Memory B cell (primary cell): ENCODE measurements around the gene TAB3.
A peak's percentile ranks its signal among the peaks of the same experiment; 100 is the strongest.
"Not testable (repeated sequence)": the region's sequence is repeated elsewhere in the genome, so short reads cannot be mapped to it uniquely, and the experiment has no call there.

Experiments
- ATAC-seq: fragments of 150-1000 bp; cut with Tn5 transposase; 2 replicates; pipeline ENCODE4 v1.10.0; 2021; ENCODE audit warnings: low read depth, mild to moderate bottlenecking, moderate library complexity
- DNase-seq, 2 donors: peaks; one replicate each; pipeline ENCODE4 v3.0.0; 2022; ENCODE audit warnings: low spot score in 2 of 2
- H3K27ac Mint-ChIP-seq: one replicate; pipeline ENCODE4 v1.8.0; 2022; ENCODE audit warnings: mild to moderate bottlenecking, moderate library complexity, mixed read lengths
- H3K27me3 Mint-ChIP-seq: one replicate; pipeline ENCODE4 v1.8.0; 2022; ENCODE audit warnings: mixed read lengths
- H3K36me3 Mint-ChIP-seq: one replicate; pipeline ENCODE4 v1.8.0; 2022; ENCODE audit warnings: mild to moderate bottlenecking, mixed read lengths
- H3K4me1 Mint-ChIP-seq: one replicate; pipeline ENCODE4 v1.8.0; 2022; ENCODE audit warnings: mixed read lengths
- H3K4me3 Mint-ChIP-seq: one replicate; pipeline ENCODE4 v1.8.0; 2022; ENCODE audit warnings: mild to moderate bottlenecking, moderate library complexity, mixed read lengths
- H3K9me3 Mint-ChIP-seq: one replicate; pipeline ENCODE4 v1.8.0; 2022; ENCODE audit warnings: mixed read lengths

TAB3 gene

GRCh38 chrX:30822068-30822681 is 66.9 kb downstream of the TAB3 start:
- Mint-ChIP-seq H3K9me3 (no peaks in the 10 kb centered on the region), H3K4me1 (peaks cover 14% of the 10 kb centered on the region), H3K27ac (peak overlapping the region; percentile 86), H3K4me3 (peak overlapping the region; percentile 41), H3K27me3 (no peaks in the 10 kb centered on the region), H3K36me3 (no peaks in the 10 kb centered on the region)
- ATAC-seq (peak; percentile 96), DNase-seq (peak in 1 of 2 donors; percentile 23)

GRCh38 chrX:30821116-30821515 is 67.9 kb downstream of the TAB3 start:
- Mint-ChIP-seq H3K27me3 (no peaks in the 10 kb centered on the region), H3K4me1 (peaks cover 14% of the 10 kb centered on the region), H3K9me3 (no peaks in the 10 kb centered on the region), H3K36me3 (no peaks in the 10 kb centered on the region), H3K27ac (no peak overlapping the region), H3K4me3 (no peak overlapping the region)
- no peak for ATAC-seq
- DNase-seq = no peak

GRCh38 chrX:30819080-30819479 is 70.0 kb downstream of the TAB3 start:
- peaks cover 18% of the 10 kb centered on the region for H3K4me1 Mint-ChIP-seq
- H3K9me3 Mint-ChIP-seq = no peaks in the 10 kb centered on the region
- no peaks in the 10 kb centered on the region for H3K36me3 Mint-ChIP-seq

GRCh38 chrX:30816079-30816478 is 73.0 kb downstream of the TAB3 start:
- Mint-ChIP-seq H3K4me3 (no peak overlapping the region), H3K27ac (no peak overlapping the region), H3K27me3 (no peaks in the 10 kb centered on the region), H3K9me3 (no peaks in the 10 kb centered on the region), H3K4me1 (peaks cover 14% of the 10 kb centered on the region), H3K36me3 (no peaks in the 10 kb centered on the region)
- DNase-seq = no peak
- no peak for ATAC-seq

More at GRCh38 chrX:30819080-30819479, 70.0 kb downstream of the TAB3 start:
- ATAC-seq (no peak), DNase-seq (no peak)
- Mint-ChIP-seq H3K4me3 (no peak overlapping the region), H3K27ac (no peak overlapping the region), H3K27me3 (no peaks in the 10 kb centered on the region)

- Mint-ChIP-seq H3K27me3 (no peaks in the 10 kb centered on the region), H3K36me3 (no peaks in the 10 kb centered on the region), H3K4me1 (peaks cover 14% of the 10 kb centered on the region), H3K9me3 (no peaks in the 10 kb centered on the region), H3K27ac (peak overlapping the region; percentile 24), H3K4me3 (no peak overlapping the region)
- no peak for DNase-seq
- peak; percentile 67 for ATAC-seq
Measured at GRCh38 chrX:30814978-30815377, 74.1 kb downstream of the TAB3 start.

- Mint-ChIP-seq H3K27me3 (no peaks in the 10 kb centered on the region), H3K4me1 (peaks cover 8% of the 10 kb centered on the region), H3K9me3 (no peaks in the 10 kb centered on the region), H3K27ac (no peak overlapping the region), H3K36me3 (no peaks in the 10 kb centered on the region), H3K4me3 (peak overlapping the region; percentile 3)
- ATAC-seq (peak; percentile 96), DNase-seq (no peak)
Measured at GRCh38 chrX:30812326-30812725, 76.7 kb downstream of the TAB3 start.

- Mint-ChIP-seq H3K27me3 (no peaks in the 10 kb centered on the region), H3K36me3 (no peaks in the 10 kb centered on the region), H3K4me1 (no peaks in the 10 kb centered on the region), H3K9me3 (no peaks in the 10 kb centered on the region), H3K27ac (peak overlapping the region; percentile 58), H3K4me3 (no peak overlapping the region)
- no peak for DNase-seq
- no peak for ATAC-seq
Measured at GRCh38 chrX:30806187-30806728, 82.8 kb downstream of the TAB3 start.

- Mint-ChIP-seq H3K27ac (no peak overlapping the region), H3K36me3 (no peaks in the 10 kb centered on the region), H3K9me3 (no peaks in the 10 kb centered on the region), H3K4me1 (no peaks in the 10 kb centered on the region), H3K27me3 (no peaks in the 10 kb centered on the region), H3K4me3 (no peak overlapping the region)
- DNase-seq = no peak
- ATAC-seq = no peak
Measured at GRCh38 chrX:30804462-30804861, 84.6 kb downstream of the TAB3 start.

GRCh38 chrX:30800901-30801300 is 88.2 kb downstream of the TAB3 start:
- no peaks in the 10 kb centered on the region for H3K27me3 Mint-ChIP-seq
- no peak overlapping the region for H3K4me3 Mint-ChIP-seq
- H3K4me1 Mint-ChIP-seq = no peaks in the 10 kb centered on the region
- ATAC-seq = no peak
- H3K27ac Mint-ChIP-seq = no peak overlapping the region
- H3K9me3 Mint-ChIP-seq = no peaks in the 10 kb centered on the region
- H3K36me3 Mint-ChIP-seq = no peaks in the 10 kb centered on the region
- DNase-seq = no peak

GRCh38 chrX:30799327-30799726 is 89.7 kb downstream of the TAB3 start:
- Mint-ChIP-seq H3K4me1 (no peaks in the 10 kb centered on the region), H3K27ac (no peak overlapping the region), H3K4me3 (no peak overlapping the region), H3K36me3 (no peaks in the 10 kb centered on the region), H3K27me3 (peaks cover under 1% of the 10 kb centered on the region), H3K9me3 (no peaks in the 10 kb centered on the region)
- ATAC-seq = no peak
- DNase-seq = no peak

GRCh38 chrX:30798810-30799209 is 90.2 kb downstream of the TAB3 start:
- Mint-ChIP-seq H3K4me1 (no peaks in the 10 kb centered on the region), H3K36me3 (no peaks in the 10 kb centered on the region), H3K9me3 (no peaks in the 10 kb centered on the region), H3K27me3 (peaks cover 2% of the 10 kb centered on the region), H3K4me3 (no peak overlapping the region), H3K27ac (no peak overlapping the region)
- DNase-seq (no peak), ATAC-seq (no peak)

- not testable (repeated sequence) for H3K27me3 Mint-ChIP-seq, H3K27ac Mint-ChIP-seq, ATAC-seq, H3K36me3 Mint-ChIP-seq, H3K4me3 Mint-ChIP-seq, H3K4me1 Mint-ChIP-seq, DNase-seq, H3K9me3 Mint-ChIP-seq
Measured at GRCh38 chrX:30797301-30797700, 91.8 kb downstream of the TAB3 start.

- peaks cover 4% of the 10 kb centered on the region for H3K27me3 Mint-ChIP-seq
Measured at GRCh38 chrX:30795981-30796958, 92.8 kb downstream of the TAB3 start.

GRCh38 chrX:30794497-30794896 is 94.6 kb downstream of the TAB3 start:
- Mint-ChIP-seq H3K27me3 (peaks cover 4% of the 10 kb centered on the region), H3K4me3 (no peak overlapping the region), H3K36me3 (no peaks in the 10 kb centered on the region), H3K27ac (no peak overlapping the region), H3K9me3 (peaks cover 7% of the 10 kb centered on the region), H3K4me1 (no peaks in the 10 kb centered on the region)
- no peak for DNase-seq
- ATAC-seq = no peak

More at GRCh38 chrX:30795981-30796958, 92.8 kb downstream of the TAB3 start:
- no peak for DNase-seq
- Mint-ChIP-seq H3K27ac (no peak overlapping the region), H3K4me1 (no peaks in the 10 kb centered on the region), H3K9me3 (peaks cover 7% of the 10 kb centered on the region), H3K4me3 (no peak overlapping the region), H3K36me3 (no peaks in the 10 kb centered on the region)
- ATAC-seq = no peak
